WTC11 (cell line): ENCODE results near the gene SLC25A26. TPM values are rescaled to one million over a fixed set of nuclear protein-coding genes. Genes with fewer than 3 reads are reported as not detected.

Experiments used
- ATAC-seq: fragments of 200-7000 bp; cut with Tn5 transposase; 2 replicates; pipeline ENCODE4 v1.10.0; 2021; ENCODE audit warnings: mild to moderate bottlenecking, moderate library complexity
- CTCF ChIA-PET: fragments of 300-600 bp; sonication (Branson Sonifier 250); formaldehyde crosslinking; loops from one replicate; lab custom pipeline; 2021; ENCODE audit warnings: antibody characterized with exemption; lab: Charles Lee
- POLR2A ChIA-PET: fragments of 350-600 bp; sonication (Branson Sonifier 250); formaldehyde crosslinking; loops from one replicate; lab custom pipeline; 2021; ENCODE audit warnings: antibody characterized with exemption; lab: Charles Lee
- DNase-seq: peaks from one replicate; pipeline ENCODE4 v3.0.0; 2021; ENCODE audit warnings: low spot score
- H3K27ac Mint-ChIP-seq: 2 replicates; pipeline ENCODE4 v1.8.0; 2021; ENCODE audit warnings: mixed read lengths
- H3K27me3 Mint-ChIP-seq: 2 replicates; pipeline ENCODE4 v1.8.0; 2021; ENCODE audit warnings: low read depth, mild to moderate bottlenecking, moderate library complexity, mixed read lengths
- H3K36me3 Mint-ChIP-seq: 2 replicates; pipeline ENCODE4 v1.8.0; 2021; ENCODE audit warnings: mixed read lengths
- H3K4me1 Mint-ChIP-seq: 2 replicates; pipeline ENCODE4 v1.8.0; 2022; ENCODE audit warnings: mixed read lengths
- H3K4me3 Mint-ChIP-seq: 2 replicates; pipeline ENCODE4 v1.8.0; 2021; ENCODE audit warnings: mild to moderate bottlenecking, moderate library complexity, mixed read lengths
- H3K9me3 Mint-ChIP-seq: 2 replicates; pipeline ENCODE4 v1.8.0; 2021; ENCODE audit warnings: mixed read lengths
- CREB1 ChIP-seq: sonication (generic); formaldehyde crosslinking; IDR thresholded peaks from 2 replicates; pipeline ENCODE4 v1.8.0; 2023; ENCODE audit warnings: mild to moderate bottlenecking, missing genetic modification reagents
- E2F1 ChIP-seq: sonication (generic); formaldehyde crosslinking; IDR thresholded peaks from 2 replicates; pipeline ENCODE4 v1.8.0; 2022; ENCODE audit warnings: mild to moderate bottlenecking, missing genetic modification reagents
- FOXP1 ChIP-seq: sonication (generic); formaldehyde crosslinking; IDR thresholded peaks from 2 replicates; pipeline ENCODE4 v1.8.0; 2022; ENCODE audit warnings: missing genetic modification reagents, mild to moderate bottlenecking, moderate library complexity, borderline replicate concordance
- GABPB1 ChIP-seq: sonication (generic); formaldehyde crosslinking; IDR thresholded peaks from 2 replicates; pipeline ENCODE4 v1.8.1; 2023; ENCODE audit warnings: mild to moderate bottlenecking, missing genetic modification reagents
- GTF2I ChIP-seq: fragments of 250-450 bp; sonication (Bioruptor Pico); conservative IDR thresholded peaks from 2 replicates; pipeline ENCODE4 v1.4.0; 2021; ENCODE audit warnings: mild to moderate bottlenecking
- HMGA2 ChIP-seq: fragments of 250-450 bp; sonication (Bioruptor Pico); IDR thresholded peaks from 2 replicates; pipeline ENCODE4 v1.4.0; 2021; ENCODE audit warnings: mild to moderate bottlenecking, moderate library complexity
- JAZF1 ChIP-seq: fragments of 250-450 bp; sonication (Bioruptor Pico); IDR thresholded peaks from 2 replicates; pipeline ENCODE4 v1.9.0; 2021; ENCODE audit warnings: moderate library complexity, mild to moderate bottlenecking, inconsistent platforms
- KAT7 ChIP-seq: sonication (generic); formaldehyde crosslinking; IDR thresholded peaks from 2 replicates; pipeline ENCODE4 v1.8.1; 2023; ENCODE audit warnings: missing genetic modification reagents, mild to moderate bottlenecking, borderline replicate concordance
- NR3C1 ChIP-seq: sonication (generic); formaldehyde crosslinking; conservative IDR thresholded peaks from 2 replicates; pipeline ENCODE4 v1.8.1; 2023; ENCODE audit warnings: low read depth, mild to moderate bottlenecking, missing genetic modification reagents
- OVOL2 ChIP-seq: fragments of 250-450 bp; sonication (Bioruptor Pico); IDR thresholded peaks from 2 replicates; pipeline ENCODE4 v1.9.0; 2021; ENCODE audit warnings: mild to moderate bottlenecking, borderline replicate concordance
- SMAD3 ChIP-seq: sonication (generic); formaldehyde crosslinking; IDR thresholded peaks from 2 replicates; pipeline ENCODE4 v1.8.0; 2022; ENCODE audit warnings: missing genetic modification reagents, mild to moderate bottlenecking, borderline replicate concordance
- SP1 ChIP-seq: sonication (generic); formaldehyde crosslinking; conservative IDR thresholded peaks from 2 replicates; pipeline ENCODE4 v1.8.1; 2022; ENCODE audit warnings: missing genetic modification reagents
- TEAD4 ChIP-seq: sonication (generic); formaldehyde crosslinking; IDR thresholded peaks from 2 replicates; pipeline ENCODE4 v1.8.0; 2022; ENCODE audit warnings: mild to moderate bottlenecking, missing genetic modification reagents
- ZNF232 ChIP-seq: sonication (generic); formaldehyde crosslinking; IDR thresholded peaks from 2 replicates; pipeline ENCODE4 v1.8.0; 2022; ENCODE audit warnings: mild to moderate bottlenecking, missing genetic modification reagents
- ZNF396 ChIP-seq: fragments of 250-450 bp; sonication (Bioruptor Pico); IDR thresholded peaks from 2 replicates; pipeline ENCODE4 v1.8.0; 2021; ENCODE audit warnings: mild to moderate bottlenecking, moderate library complexity, borderline replicate concordance
- ZNF416 ChIP-seq: fragments of 250-450 bp; sonication (Bioruptor Pico); IDR thresholded peaks from 2 replicates; pipeline ENCODE4 v1.9.0; 2021; ENCODE audit warnings: mild to moderate bottlenecking, inconsistent platforms
- total RNA-seq: library from RNA; stranded (reverse); gene quantifications from 3 replicates; pipeline ENCODE4 v1.2.3, GENCODE V29; 2021
- TF ChIP-seq, protein P1 (sequence below): sonication (generic); formaldehyde crosslinking; conservative IDR thresholded peaks from 2 replicates; pipeline ENCODE4 v1.8.1; 2022; ENCODE audit warnings: mild to moderate bottlenecking, missing genetic modification reagents
- TF ChIP-seq, protein P2 (sequence below): fragments of 250-450 bp; sonication (Bioruptor Pico); IDR thresholded peaks from 2 replicates; pipeline ENCODE4 v1.9.0; 2021; ENCODE audit warnings: moderate library complexity, mild to moderate bottlenecking, inconsistent platforms, borderline replicate concordance
- TF ChIP-seq, protein P3 (sequence below): sonication (generic); formaldehyde crosslinking; conservative IDR thresholded peaks from 2 replicates; pipeline ENCODE4 v1.8.1; 2023; ENCODE audit warnings: mild to moderate bottlenecking, low read depth, missing genetic modification reagents, moderate library complexity
- TF ChIP-seq, protein P4 (sequence below): fragments of 250-450 bp; sonication (Bioruptor Pico); IDR thresholded peaks from 2 replicates; pipeline ENCODE4 v1.8.0; 2021; ENCODE audit warnings: mild to moderate bottlenecking

The SLC25A26 gene
- total RNA-seq, 1 experiment from 2014 or later, result 29.1 TPM

GRCh38 chr3:66312039-66312438, 91.2 kb downstream of the SLC25A26 start:
- no peaks in the 10 kb centered on the region for H3K4me1 Mint-ChIP-seq
- no peak for TF ChIP-seq HMGA2 (CRISPR knock-in tag)
- TF ChIP-seq E2F1 (CRISPR knock-in tag), result no peak
- TF ChIP-seq ZNF232 (CRISPR knock-in tag), result no peak
- POLR2A ChIA-PET, result no interaction called here
- ATAC-seq, result no peak
- no peak overlapping the region for H3K4me3 Mint-ChIP-seq
- CTCF ChIA-PET, result interaction anchor here (0.7 to 0.8 kb wide), 2 partner anchors 66 to 321 kb away, joined by 3 read pairs; no protein-coding TSS in a partner anchor
- peaks cover 22% of the 10 kb centered on the region for H3K9me3 Mint-ChIP-seq
- H3K27me3 Mint-ChIP-seq, result no peaks in the 10 kb centered on the region
- no peak overlapping the region for H3K27ac Mint-ChIP-seq
- H3K36me3 Mint-ChIP-seq, result peaks cover 5% of the 10 kb centered on the region; the same call in 1 of the 2 replicates
- no peak for DNase-seq

- no peaks in the 10 kb centered on the region for H3K27me3 Mint-ChIP-seq
- no peak for ATAC-seq
- no peaks in the 10 kb centered on the region for H3K4me1 Mint-ChIP-seq
- no peak overlapping the region for H3K4me3 Mint-ChIP-seq
- ChIA-PET CTCF (no interaction called here), POLR2A (no interaction called here)
- peaks cover 5% of the 10 kb centered on the region; the same call in 1 of the 2 replicates for H3K36me3 Mint-ChIP-seq
- H3K27ac Mint-ChIP-seq, result no peak overlapping the region
- DNase-seq, result no peak
- H3K9me3 Mint-ChIP-seq, result peaks cover 22% of the 10 kb centered on the region
- TF ChIP-seq OVOL2 (CRISPR knock-in tag) (no peak), GABPB1 (no peak), SP1 (CRISPR knock-in tag) (no peak), ZNF396 (CRISPR knock-in tag) (no peak), TEAD4 (CRISPR knock-in tag) (no peak), ZNF232 (CRISPR knock-in tag) (no peak), FOXP1 (CRISPR knock-in tag) (no peak), ZNF416 (no peak), GTF2I (CRISPR knock-in tag) (no peak), KAT7 (CRISPR knock-in tag) (no peak), NR3C1 (CRISPR knock-in tag) (no peak), JAZF1 (CRISPR knock-in tag) (no peak), CREB1 (CRISPR knock-in tag) (no peak), SMAD3 (CRISPR knock-in tag) (no peak)
- TF ChIP-seq, protein P1, sequence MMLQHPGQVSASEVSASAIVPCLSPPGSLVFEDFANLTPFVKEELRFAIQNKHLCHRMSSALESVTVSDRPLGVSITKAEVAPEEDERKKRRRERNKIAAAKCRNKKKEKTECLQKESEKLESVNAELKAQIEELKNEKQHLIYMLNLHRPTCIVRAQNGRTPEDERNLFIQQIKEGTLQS, result no peak
- TF ChIP-seq, protein P2, sequence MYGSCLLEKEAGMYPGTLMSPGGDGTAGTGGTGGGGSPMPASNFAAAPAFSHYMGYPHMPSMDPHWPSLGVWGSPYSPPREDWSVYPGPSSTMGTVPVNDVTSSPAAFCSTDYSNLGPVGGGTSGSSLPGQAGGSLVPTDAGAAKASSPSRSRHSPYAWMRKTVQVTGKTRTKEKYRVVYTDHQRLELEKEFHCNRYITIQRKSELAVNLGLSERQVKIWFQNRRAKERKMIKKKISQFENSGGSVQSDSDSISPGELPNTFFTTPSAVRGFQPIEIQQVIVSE (CRISPR knock-in tag), result no peak
- TF ChIP-seq, protein P3, sequence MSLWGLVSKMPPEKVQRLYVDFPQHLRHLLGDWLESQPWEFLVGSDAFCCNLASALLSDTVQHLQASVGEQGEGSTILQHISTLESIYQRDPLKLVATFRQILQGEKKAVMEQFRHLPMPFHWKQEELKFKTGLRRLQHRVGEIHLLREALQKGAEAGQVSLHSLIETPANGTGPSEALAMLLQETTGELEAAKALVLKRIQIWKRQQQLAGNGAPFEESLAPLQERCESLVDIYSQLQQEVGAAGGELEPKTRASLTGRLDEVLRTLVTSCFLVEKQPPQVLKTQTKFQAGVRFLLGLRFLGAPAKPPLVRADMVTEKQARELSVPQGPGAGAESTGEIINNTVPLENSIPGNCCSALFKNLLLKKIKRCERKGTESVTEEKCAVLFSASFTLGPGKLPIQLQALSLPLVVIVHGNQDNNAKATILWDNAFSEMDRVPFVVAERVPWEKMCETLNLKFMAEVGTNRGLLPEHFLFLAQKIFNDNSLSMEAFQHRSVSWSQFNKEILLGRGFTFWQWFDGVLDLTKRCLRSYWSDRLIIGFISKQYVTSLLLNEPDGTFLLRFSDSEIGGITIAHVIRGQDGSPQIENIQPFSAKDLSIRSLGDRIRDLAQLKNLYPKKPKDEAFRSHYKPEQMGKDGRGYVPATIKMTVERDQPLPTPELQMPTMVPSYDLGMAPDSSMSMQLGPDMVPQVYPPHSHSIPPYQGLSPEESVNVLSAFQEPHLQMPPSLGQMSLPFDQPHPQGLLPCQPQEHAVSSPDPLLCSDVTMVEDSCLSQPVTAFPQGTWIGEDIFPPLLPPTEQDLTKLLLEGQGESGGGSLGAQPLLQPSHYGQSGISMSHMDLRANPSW (CRISPR knock-in tag), result no peak
- TF ChIP-seq, protein P4, sequence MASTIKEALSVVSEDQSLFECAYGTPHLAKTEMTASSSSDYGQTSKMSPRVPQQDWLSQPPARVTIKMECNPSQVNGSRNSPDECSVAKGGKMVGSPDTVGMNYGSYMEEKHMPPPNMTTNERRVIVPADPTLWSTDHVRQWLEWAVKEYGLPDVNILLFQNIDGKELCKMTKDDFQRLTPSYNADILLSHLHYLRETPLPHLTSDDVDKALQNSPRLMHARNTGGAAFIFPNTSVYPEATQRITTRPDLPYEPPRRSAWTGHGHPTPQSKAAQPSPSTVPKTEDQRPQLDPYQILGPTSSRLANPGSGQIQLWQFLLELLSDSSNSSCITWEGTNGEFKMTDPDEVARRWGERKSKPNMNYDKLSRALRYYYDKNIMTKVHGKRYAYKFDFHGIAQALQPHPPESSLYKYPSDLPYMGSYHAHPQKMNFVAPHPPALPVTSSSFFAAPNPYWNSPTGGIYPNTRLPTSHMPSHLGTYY (CRISPR knock-in tag), result no peak
Measured at GRCh38 chr3:66314455-66314854, 93.7 kb downstream of the SLC25A26 start.
